Measurements from ENCODE around the gene KIF13A. TPM values are rescaled to one million over a fixed set of nuclear protein-coding genes. Genes with fewer than 3 reads are reported as not detected.
"Not testable (repeated sequence)": the region's sequence is repeated elsewhere in the genome, so short reads cannot be mapped to it uniquely, and the experiment has no call there.

Gene KIF13A
- total RNA-seq, 1 experiment from 2014 or later: 12.7 TPM

GRCh38 chr6:17846762-17847161 is 140.7 kb downstream of the KIF13A start:
- DNase-seq (ENCODE audit: low spot score): no peak

GRCh38 chr6:17845598-17845997 is 141.8 kb downstream of the KIF13A start:
- DNase-seq (ENCODE audit: low spot score): no peak

GRCh38 chr6:17844967-17845366 is 142.5 kb downstream of the KIF13A start:
- DNase-seq (ENCODE audit: low spot score): not testable (repeated sequence)

- no peak for DNase-seq (ENCODE audit: low spot score)
Observed at GRCh38 chr6:17842934-17843821, 144.3 kb downstream of the KIF13A start.

- no peak for DNase-seq (ENCODE audit: low spot score)
Observed at GRCh38 chr6:17842014-17842776, 145.2 kb downstream of the KIF13A start.

GRCh38 chr6:17839513-17840223 is 147.8 kb downstream of the KIF13A start:
- DNase-seq (ENCODE audit: low spot score): no peak

GRCh38 chr6:17836293-17836692 is 151.1 kb downstream of the KIF13A start:
- DNase-seq (ENCODE audit: low spot score): no peak

- DNase-seq (ENCODE audit: low spot score): no peak
Observed at GRCh38 chr6:17835784-17836183, 151.7 kb downstream of the KIF13A start.

GRCh38 chr6:17831135-17831534 is 156.3 kb downstream of the KIF13A start:
- DNase-seq (ENCODE audit: low spot score): peak; percentile 27

GRCh38 chr6:17829905-17830304 is 157.5 kb downstream of the KIF13A start:
- DNase-seq (ENCODE audit: low spot score): no peak

GRCh38 chr6:17828149-17828548 is 159.3 kb downstream of the KIF13A start:
- no peak for DNase-seq (ENCODE audit: low spot score)

GRCh38 chr6:17826301-17826700 is 161.1 kb downstream of the KIF13A start:
- no peak for DNase-seq (ENCODE audit: low spot score)

GRCh38 chr6:17820055-17820454 is 167.4 kb downstream of the KIF13A start:
- DNase-seq (ENCODE audit: low spot score): peak; percentile 35

- no peak for DNase-seq (ENCODE audit: low spot score)
Observed at GRCh38 chr6:17817763-17818162, 169.7 kb downstream of the KIF13A start.

- DNase-seq (ENCODE audit: low spot score): no peak
Observed at GRCh38 chr6:17816921-17817611, 170.4 kb downstream of the KIF13A start.

GRCh38 chr6:17813542-17813941 is 173.9 kb downstream of the KIF13A start:
- DNase-seq (ENCODE audit: low spot score): no peak

- no peak for DNase-seq (ENCODE audit: low spot score)
Observed at GRCh38 chr6:17812311-17812710, 175.1 kb downstream of the KIF13A start.

- no peak for DNase-seq (ENCODE audit: low spot score)
Observed at GRCh38 chr6:17808609-17809008, 178.8 kb downstream of the KIF13A start.

GRCh38 chr6:17807431-17807830 is 180.0 kb downstream of the KIF13A start:
- DNase-seq (ENCODE audit: low spot score): not testable (repeated sequence)

- DNase-seq (ENCODE audit: low spot score): no peak
Observed at GRCh38 chr6:17803409-17803808, 184.0 kb downstream of the KIF13A start.

- DNase-seq (ENCODE audit: low spot score): no peak
Observed at GRCh38 chr6:17798477-17799154, 188.8 kb downstream of the KIF13A start.

Measured in H4 (cell line).